Stimulated activated CD4-positive, alpha-beta T cell treated with anti-CD3 and anti-CD28 coated beads, Interleukin-1b, Interleukin-23, amount 100 ng/mL, for 4 hours (primary cell): ENCODE measurements around the gene SSBP2.

Experiments used
- DNase-seq, 2 donors: peaks; one replicate each; pipeline ENCODE4 v3.0.0-alpha.2; 2020; ENCODE audit warnings: low read depth in 2 of 2

Gene SSBP2

DNA sequence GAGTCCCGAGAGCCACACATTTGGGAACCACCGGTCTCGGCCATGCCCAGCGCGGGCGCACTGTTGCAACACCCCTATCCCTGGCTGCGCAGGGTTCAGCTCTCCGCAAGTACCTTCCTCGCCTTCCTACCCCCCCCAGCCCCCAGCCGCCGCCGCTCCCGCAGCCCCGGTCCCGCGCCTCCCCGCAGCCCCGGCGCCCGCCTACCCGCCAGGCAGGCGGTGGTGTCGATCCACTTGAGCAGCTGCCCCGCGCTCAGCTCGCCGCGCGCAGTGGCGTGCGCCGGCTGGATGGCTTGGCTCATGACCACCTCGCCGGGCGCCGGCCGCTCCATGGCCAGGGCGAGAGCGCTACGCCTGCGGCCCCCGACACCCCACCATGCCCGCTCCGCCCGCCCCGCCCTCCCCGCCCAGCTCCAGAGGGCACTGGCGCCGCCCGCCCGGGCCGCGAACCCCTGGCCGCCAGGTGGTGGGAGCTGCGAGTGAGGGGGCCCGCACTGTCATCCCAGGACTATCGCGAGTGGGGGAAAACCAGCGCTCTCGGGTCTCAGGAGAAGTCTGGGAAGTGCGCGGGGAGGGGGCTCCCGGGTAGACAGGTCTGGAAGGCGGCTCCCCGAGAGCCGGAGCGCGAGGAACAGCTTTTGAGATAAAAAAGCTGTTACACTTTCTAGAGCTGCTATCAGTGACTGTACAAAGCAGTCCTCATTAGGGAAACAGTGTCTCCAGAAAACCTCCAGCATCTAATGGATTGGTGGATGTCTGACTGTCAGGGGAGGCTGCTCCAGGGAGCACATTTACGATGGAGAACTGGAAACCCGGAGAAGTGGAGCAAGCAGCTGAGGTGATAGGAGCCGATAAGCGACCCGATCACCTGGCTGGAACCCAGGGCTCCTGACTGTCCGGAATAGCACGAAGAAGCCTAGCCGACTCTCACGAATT lies 356.8 kb downstream of the SSBP2 start, which contains the start of gene ACOT12:
ACOT12 (minus strand) TSS at position 352 of the 936 bp plus-strand sequence; CDS start at position 332, 20 bp downstream.
- no peak for DNase-seq

DNA sequence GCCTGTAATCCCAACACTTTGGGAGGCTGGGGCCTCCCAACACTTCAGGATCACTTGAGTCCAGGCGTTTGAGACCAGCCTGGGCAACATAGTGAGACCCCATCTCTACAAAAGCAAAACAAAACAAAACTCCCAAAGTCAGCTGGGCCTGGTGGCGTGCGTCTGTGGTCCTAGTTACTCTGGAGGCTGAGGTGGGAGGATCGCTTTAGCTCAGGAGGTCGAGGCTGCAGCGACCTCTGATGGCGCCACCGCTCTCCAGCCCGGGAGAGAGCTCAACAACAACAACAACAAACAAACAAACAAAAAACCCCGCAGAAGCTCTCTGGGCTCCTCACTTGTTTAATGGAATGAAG lies 357.5 kb downstream of the SSBP2 start:
- DNase-seq: no peak

GRCh38 chr5:81389025-81389424 lies 361.9 kb downstream of the SSBP2 start:
- no peak for DNase-seq

DNA sequence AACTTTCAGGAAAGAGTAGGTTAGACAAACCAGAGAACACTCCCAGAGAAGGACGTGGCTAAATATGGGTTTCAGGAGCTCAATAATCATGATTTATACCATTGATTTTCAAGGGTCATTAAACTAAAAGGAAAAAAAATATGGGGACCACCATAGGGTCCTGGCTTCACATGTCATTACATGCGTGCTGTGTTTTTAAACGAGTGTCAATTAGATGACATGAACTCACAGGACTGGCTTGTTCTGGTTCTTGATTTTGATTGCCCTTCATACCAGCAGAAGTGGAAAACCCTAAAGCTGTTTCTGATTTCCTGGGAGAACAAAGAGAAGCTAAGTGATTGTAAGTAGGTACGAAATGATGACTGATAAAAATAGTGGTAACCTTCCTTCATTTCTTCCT lies 362.7 kb downstream of the SSBP2 start:
- DNase-seq: no peak

DNA sequence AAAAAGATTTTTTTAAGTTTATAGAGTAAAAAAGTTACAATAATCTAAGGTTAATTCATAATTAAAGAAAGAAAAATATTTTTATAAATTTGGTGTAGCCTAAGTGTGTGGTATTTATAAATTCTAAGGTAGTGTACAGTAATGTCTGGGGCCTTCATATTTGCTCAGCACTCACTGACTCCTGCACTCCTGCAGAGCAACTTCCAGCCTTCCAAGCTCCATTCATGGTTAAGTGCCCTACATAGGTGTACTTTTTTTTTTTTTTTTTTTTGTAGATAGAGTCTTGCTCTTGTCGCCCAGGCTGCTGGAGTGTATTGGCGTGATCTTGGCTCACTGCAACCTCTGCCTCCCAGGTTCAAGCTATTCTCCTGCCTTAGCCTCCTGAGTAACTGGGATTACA lies 367.0 kb downstream of the SSBP2 start:
- no peak for DNase-seq

GRCh38 chr5:81371354-81371876 lies 379.5 kb downstream of the SSBP2 start:
- no peak for DNase-seq

DNA sequence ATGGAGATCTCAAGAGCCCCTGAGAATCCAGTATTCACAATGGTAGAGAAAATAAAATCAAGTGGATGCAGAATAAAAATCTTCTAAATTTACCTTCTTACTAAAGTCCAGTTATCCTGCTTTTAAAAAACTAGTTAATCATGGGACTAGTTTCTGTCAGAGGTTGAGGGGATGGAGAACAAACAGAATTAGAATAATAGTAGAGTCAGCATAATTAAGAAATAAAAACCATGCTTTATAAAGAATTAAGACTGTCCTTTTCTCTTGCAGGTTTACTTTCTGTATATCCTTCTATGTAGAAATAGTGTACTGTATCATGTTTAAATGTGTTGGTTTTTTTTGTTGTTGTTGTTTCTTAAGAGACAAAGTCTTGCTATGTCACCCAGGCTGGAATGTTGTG lies 380.0 kb downstream of the SSBP2 start:
- DNase-seq: no peak

DNA sequence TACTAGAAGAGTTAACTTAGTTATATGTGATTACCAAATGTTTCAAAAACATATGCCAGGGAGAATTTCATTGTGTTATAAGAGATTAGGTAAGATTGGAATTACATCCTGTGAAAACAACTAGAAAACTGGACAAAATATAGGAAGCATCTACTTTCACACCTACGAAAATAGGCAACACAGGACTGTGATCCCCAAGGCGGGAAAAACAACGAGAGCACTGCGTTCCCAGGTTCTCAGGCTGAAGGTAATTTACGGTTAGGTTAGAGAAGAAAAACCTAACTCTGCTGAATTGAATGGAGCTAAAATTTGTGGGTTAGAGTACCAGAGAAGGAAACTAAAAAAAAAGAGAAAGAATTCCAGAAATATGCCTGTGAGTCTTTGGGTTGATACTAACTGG lies 385.4 kb downstream of the SSBP2 start:
- DNase-seq: no peak

DNA sequence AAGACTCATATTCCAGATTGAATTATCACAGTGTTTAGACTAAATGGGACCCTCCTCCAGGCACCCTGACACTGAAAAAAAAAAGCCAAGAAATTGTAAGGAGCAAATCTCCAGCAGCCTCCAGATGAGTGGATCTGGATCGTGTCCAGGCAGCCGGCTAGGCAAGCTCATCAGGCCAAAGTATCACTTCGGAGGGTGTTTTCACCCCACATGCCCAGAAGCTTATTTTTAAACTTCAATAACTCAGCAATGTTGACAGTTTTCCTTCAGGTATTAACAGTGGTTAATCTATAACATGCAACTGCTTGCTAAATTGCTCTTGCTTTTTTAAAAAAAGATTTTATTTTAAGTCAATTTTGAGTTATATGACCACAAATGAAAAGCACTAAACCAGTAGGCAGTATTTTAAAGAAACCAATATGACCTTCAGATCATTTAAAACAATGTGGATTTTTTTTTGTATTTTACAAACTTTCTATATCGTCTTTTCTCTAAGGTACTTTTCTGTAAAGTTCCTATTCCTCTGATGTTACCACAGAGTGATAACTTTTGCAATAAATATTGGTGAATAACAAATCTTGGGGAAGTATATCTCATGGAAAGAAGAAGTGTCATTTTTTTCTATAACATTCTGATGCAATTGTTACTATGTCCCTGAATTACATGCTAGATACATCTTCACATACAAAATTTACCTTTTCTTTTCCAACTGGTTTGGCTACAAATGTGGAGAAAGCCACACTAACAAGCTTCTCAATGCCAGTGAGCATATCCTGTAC lies 387.6 kb downstream of the SSBP2 start:
- DNase-seq: no peak
